HepG2 (cell line): ENCODE measurements around the gene FGD5. TPM values are rescaled to one million over a fixed set of nuclear protein-coding genes. Genes with fewer than 3 reads are reported as not detected.

Experiments
- ATAC-seq: fragments of 200-7000 bp; cut with Tn5 transposase; 3 replicates; pipeline ENCODE4 v1.9.1; 2020; ENCODE audit warnings: mild to moderate bottlenecking, moderate library complexity
- BruUV-seq: library from RNA; stranded (reverse); fragments of 400-500 nt; replicated peaks from 2 replicates; lab custom pipeline; 2021; lab: Mats Ljungman, UMichigan
- CTCF ChIA-PET: fragments of 300-600 bp; formaldehyde crosslinking; extraction: SDS; loops from one replicate; lab custom pipeline; 2021; ENCODE audit warnings: low total read pairs, inconsistent platforms, low intra/inter-chr PET ratio; lab: Yijun Ruan, JAX
- POLR2A ChIA-PET: fragments of 350-600 bp; sonication (Branson Sonifier 250); formaldehyde crosslinking; loops from one replicate; lab custom pipeline; 2020; ENCODE audit warnings: antibody characterized with exemption, inconsistent platforms; lab: Yijun Ruan, JAX
- DNase-seq: peaks from one replicate; pipeline ENCODE4 v3.0.0-alpha.2; 2015; ENCODE audit warnings: low spot score
- FAIRE-seq: peaks from 3 replicates; lab custom pipeline; 2011; peaks lifted over from hg19 to GRCh38; lab: Jason Lieb, UNC
- H2AFZ ChIP-seq: one replicate; pipeline ENCODE4 v1.6.1; 2011; ENCODE audit warnings: low read length, inconsistent platforms
- H3K27ac ChIP-seq: fragments of 300-600 bp; 3 replicates; pipeline ENCODE4 v1.8.0; 2011; ENCODE audit warnings: mixed run types, mild to moderate bottlenecking, mixed read lengths, low read length, inconsistent platforms; ENCODE audit not compliant: insufficient read depth; ENCODE audit errors: extremely low read length
- H3K27me3 ChIP-seq, 2 experiments: fragments of 200-600 bp in 1 of 2; 2 replicates in 1 of 2; 3 replicates in 1 of 2; pipeline versions ENCODE4 v1.6.0 to v1.8.0; 2011; ENCODE audit warnings: low read length in 2 of 2, mild to moderate bottlenecking in 2 of 2, moderate library complexity in 2 of 2, inconsistent platforms in 1 of 2; ENCODE audit not compliant: insufficient read depth in 2 of 2, control insufficient read depth in 1 of 2
- H3K36me3 ChIP-seq, 2 experiments: fragments of 200-600 bp in 1 of 2; replicated peaks in 1 of 2; 2 replicates in 1 of 2; 3 replicates in 1 of 2; pipeline versions ENCODE4 v1.5.1 to v1.8.0; 2011; ENCODE audit warnings: low read length in 2 of 2, inconsistent platforms in 1 of 2; ENCODE audit not compliant: insufficient read depth in 2 of 2, control insufficient read depth in 1 of 2
- H3K4me1 ChIP-seq: 2 replicates; pipeline ENCODE4 v1.5.1; 2012; ENCODE audit warnings: low read length, inconsistent platforms; ENCODE audit not compliant: insufficient read depth
- H3K4me2 ChIP-seq: 2 replicates; pipeline ENCODE4 v1.6.0; 2011; ENCODE audit warnings: low read depth, low read length, inconsistent platforms
- H3K4me3 ChIP-seq, 3 experiments: fragments of 200-600 bp in 1 of 3; sonication (generic), shearing (Covaris generic) in 1 of 3; replicated peaks in 1 of 3; 2 replicates each; pipeline ENCODE4 v1.5.1; 2011 to 2016; ENCODE audit warnings: low read length in 3 of 3, inconsistent platforms in 2 of 3, low read depth in 2 of 3, mild to moderate bottlenecking in 2 of 3, control low read depth in 1 of 3, mixed read lengths in 1 of 3; ENCODE audit not compliant: insufficient read depth in 1 of 3
- H3K79me2 ChIP-seq: one replicate; pipeline ENCODE4 v1.6.1; 2011; ENCODE audit warnings: low read length, inconsistent platforms; ENCODE audit not compliant: insufficient read depth
- H3K9ac ChIP-seq: 2 replicates; pipeline ENCODE4 v1.6.0; 2011; ENCODE audit warnings: mild to moderate bottlenecking, low read depth, low read length, inconsistent platforms; ENCODE audit not compliant: insufficient read depth
- H3K9me3 ChIP-seq: 2 replicates; pipeline ENCODE4 v1.5.1; 2012; ENCODE audit warnings: mild to moderate bottlenecking, low read length
- H4K20me1 ChIP-seq: 2 replicates; pipeline ENCODE4 v1.6.0; 2011; ENCODE audit warnings: inconsistent platforms, mild to moderate bottlenecking, low read length, moderate library complexity; ENCODE audit not compliant: insufficient read depth
- CSRNP1 ChIP-seq: sonication (generic); formaldehyde crosslinking; IDR thresholded peaks from 2 replicates; pipeline ENCODE4 v1.8.1; 2023; ENCODE audit warnings: mild to moderate bottlenecking, missing genetic modification reagents
- EZH2 ChIP-seq: conservative IDR thresholded peaks from 2 replicates; pipeline ENCODE4 v1.6.1; 2012; ENCODE audit warnings: mild to moderate bottlenecking, low read depth, low read length, moderate library complexity
- GATAD1 ChIP-seq: IDR thresholded peaks from 2 replicates; pipeline ENCODE4 v1.6.1; 2016; ENCODE audit warnings: missing genetic modification reagents, missing compliant biosample characterization
- TSC22D2 ChIP-seq: sonication (generic); formaldehyde crosslinking; IDR thresholded peaks from 2 replicates; pipeline ENCODE4 v1.5.1; 2020; ENCODE audit warnings: missing genetic modification reagents, mild to moderate bottlenecking, borderline replicate concordance
- ZBTB38 ChIP-seq: sonication (generic); formaldehyde crosslinking; IDR thresholded peaks from 2 replicates; pipeline ENCODE4 v1.5.1; 2020; ENCODE audit warnings: mild to moderate bottlenecking, missing genetic modification reagents
- ZEB1 ChIP-seq: IDR thresholded peaks from 2 replicates; pipeline ENCODE4 v1.6.1; 2012; ENCODE audit warnings: mild to moderate bottlenecking, low read depth, inconsistent platforms; ENCODE audit not compliant: insufficient replicate concordance
- ZNF225 ChIP-seq: sonication (generic); formaldehyde crosslinking; IDR thresholded peaks from 2 replicates; pipeline ENCODE4 v1.4.0; 2020; ENCODE audit warnings: mild to moderate bottlenecking, missing genetic modification reagents
- WGBS: methylation state at CpG from one replicate; pipeline ENCODE4 v1.1.6; 2017; ENCODE audit warnings: low lambda C conversion rate; 5-methylcytosine and 5-hydroxymethylcytosine counted together
- in situ Hi-C: cut with HindIII; loops from 2 replicates; pipeline ENCODE4 v1.10.0; 2017; ENCODE audit warnings: low pct_unique_long_range_greater_than_20kb; ENCODE audit not compliant: extremely low pct_ligation_motif_present
- intact Hi-C: fragments of 100-400 bp; cut with micrococcal nuclease; formaldehyde crosslinking; loops from one replicate; pipeline ENCODE4 v1.10.0; 2022; ENCODE audit not compliant: unreplicated experiment
- polyA plus RNA-seq, 8 experiments: library from polyadenylated mRNA; depleted of rRNA in 3 of 8; stranded (reverse) in 7 of 8; unstranded in 1 of 8; fragments of >200 nt; fragmentation: Illumina TruSeq in 4 of 8; extraction: Trizol in 4 of 8; gene quantifications; 2 replicates each; pipeline versions ENCODE4 v1.2.1 to v1.2.3, GENCODE V29; 2011 to 2016; ENCODE audit warnings: low read depth in 4 of 8, missing spikeins in 1 of 8, mixed read lengths in 1 of 8; ENCODE audit not compliant: insufficient read depth in 1 of 8
- total RNA-seq, 5 experiments: library from RNA; depleted of rRNA; stranded (reverse); fragments of >200 nt; fragmentation: Illumina TruSeq; extraction: Trizol; gene quantifications; 2 replicates each; pipeline ENCODE4 v1.2.3, GENCODE V29; 2016; ENCODE audit warnings: low read depth in 1 of 5

FGD5 gene
- total and polyA plus RNA-seq, 2 of the 13 experiments (the other 11 are each of a cell fraction or from before 2014, with no cell fraction given), result 0.17 TPM; not detected in 1

- Histone ChIP-seq H2AFZ (no peak overlapping the region), H3K36me3 (no peaks in the 10 kb centered on the region), H3K27ac (no peak overlapping the region), H3K27me3 (peaks cover 0 to 4% of the 10 kb centered on the region in 2 experiments; a peak in 1 of 5 replicates), H3K4me3 (no peak overlapping the region), H3K9me3 (no peaks in the 10 kb centered on the region), H3K4me1 (no peaks in the 10 kb centered on the region), H3K9ac (no peak overlapping the region), H4K20me1 (no peaks in the 10 kb centered on the region), H3K4me2 (no peak overlapping the region), H3K79me2 (no peaks in the 10 kb centered on the region)
- 17% methylated on average over 4 of the region's 4 CpGs for WGBS
- intact Hi-C loops (no loop called here), in situ Hi-C loops (no loop called here)
- ATAC-seq, result no peak
- CTCF ChIA-PET, result no interaction called here
- POLR2A ChIA-PET, result no interaction called here
- TF ChIP-seq GATAD1 (no peak), TSC22D2 (CRISPR knock-in tag) (no peak), EZH2 (no peak), ZBTB38 (CRISPR knock-in tag) (no peak)
- no TSS peak for BruUV-seq
- no peak for FAIRE-seq
- no peak for DNase-seq
Observed at GRCh38 chr3:14862303-14862660, 43.5 kb downstream of the FGD5 start.

- FAIRE-seq (no peak), ATAC-seq (no peak), DNase-seq (no peak)
- no peak overlapping the region for H3K4me2 ChIP-seq
- ChIA-PET POLR2A (no interaction called here), CTCF (no interaction called here)
- no peaks in the 10 kb centered on the region for H3K4me1 ChIP-seq
- H3K9ac ChIP-seq, result no peak overlapping the region
- no peak overlapping the region for H3K27ac ChIP-seq
- in situ Hi-C loops (no loop called here), intact Hi-C loops (loop anchor here (1.0 kb wide), 1 partner anchor 71 kb away; no protein-coding TSS in a partner anchor)
- H3K79me2 ChIP-seq, result no peaks in the 10 kb centered on the region
- WGBS, result 45% methylated on average over 4 of the region's 5 CpGs
- H3K27me3 ChIP-seq, result peaks cover 0 to 4% of the 10 kb centered on the region in 2 experiments; a peak in 1 of 5 replicates
- H4K20me1 ChIP-seq, result no peaks in the 10 kb centered on the region
- no peaks in the 10 kb centered on the region for H3K9me3 ChIP-seq
- H2AFZ ChIP-seq, result no peak overlapping the region
- no TSS peak for BruUV-seq
- no peak overlapping the region for H3K4me3 ChIP-seq
- no peaks in the 10 kb centered on the region for H3K36me3 ChIP-seq
- TF ChIP-seq CSRNP1 (no peak), ZEB1 (no peak), ZNF225 (CRISPR knock-in tag) (no peak)
Observed at GRCh38 chr3:14862661-14863230, 44.0 kb downstream of the FGD5 start.
